Endodermal cell (in vitro differentiated cells): ENCODE measurements around the gene USP8. TPM values are rescaled to one million over a fixed set of nuclear protein-coding genes. Genes with fewer than 3 reads are reported as not detected.

Experiments used
- DNase-seq: peaks from one replicate; pipeline ENCODE4 v3.0.0-alpha.2; 2017
- H3K27ac ChIP-seq: 2 replicates; pipeline ENCODE4 v1.5.1; 2013; ENCODE audit warnings: mild to moderate bottlenecking, low read depth, low read length, moderate library complexity
- H3K27me3 ChIP-seq: 2 replicates; pipeline ENCODE4 v1.6.1; 2013; ENCODE audit warnings: mild to moderate bottlenecking, low read length, moderate library complexity; ENCODE audit not compliant: insufficient read depth, control insufficient read depth, poor library complexity, severe bottlenecking
- H3K36me3 ChIP-seq: 2 replicates; pipeline ENCODE4 v1.7.0; 2013; ENCODE audit warnings: mild to moderate bottlenecking, low read length, moderate library complexity; ENCODE audit not compliant: control insufficient read depth, insufficient read depth
- H3K4me1 ChIP-seq: one replicate; pipeline ENCODE4 v1.7.0; 2013; ENCODE audit warnings: low read length; ENCODE audit not compliant: control insufficient read depth, insufficient read depth
- H3K4me3 ChIP-seq: 2 replicates; pipeline ENCODE4 v1.5.1; 2013; ENCODE audit warnings: mild to moderate bottlenecking, low read length, moderate library complexity
- H3K9ac ChIP-seq: 2 replicates; pipeline ENCODE4 v1.6.1; 2013; ENCODE audit warnings: mild to moderate bottlenecking, low read length, moderate library complexity; ENCODE audit not compliant: poor library complexity, severe bottlenecking; ENCODE audit errors: extremely low read depth
- H3K9me3 ChIP-seq: 2 replicates; pipeline ENCODE4 v1.6.1; 2013; ENCODE audit warnings: mild to moderate bottlenecking, low read length, moderate library complexity; ENCODE audit not compliant: control insufficient read depth
- H3K27ac Mint-ChIP-seq: 2 replicates; pipeline ENCODE4 v1.8.0; 2020; ENCODE audit warnings: mixed read lengths
- H3K27me3 Mint-ChIP-seq: 2 replicates; pipeline ENCODE4 v1.8.0; 2021; ENCODE audit warnings: mild to moderate bottlenecking, mixed read lengths; ENCODE audit not compliant: insufficient read depth
- H3K36me3 Mint-ChIP-seq: 2 replicates; pipeline ENCODE4 v1.8.0; 2020; ENCODE audit warnings: low read depth, mixed read lengths
- H3K4me1 Mint-ChIP-seq: 2 replicates; pipeline ENCODE4 v1.8.0; 2020; ENCODE audit warnings: mixed read lengths
- H3K4me3 Mint-ChIP-seq: 2 replicates; pipeline ENCODE4 v1.8.0; 2020; ENCODE audit warnings: mild to moderate bottlenecking, moderate library complexity, mixed read lengths
- H3K9me3 Mint-ChIP-seq: 2 replicates; pipeline ENCODE4 v1.8.0; 2020; ENCODE audit warnings: mild to moderate bottlenecking, mixed read lengths
- CTCF ChIP-seq: fragments of 200-600 bp; sonication (generic); conservative IDR thresholded peaks from 2 replicates; pipeline ENCODE4 v1.5.0; 2021; ENCODE audit warnings: antibody characterized with exemption, mild to moderate bottlenecking
- WGBS, 2 experiments: methylation state at CpG; one replicate each; pipeline versions ENCODE4 v1.1.5 to v1.1.7; 2013; ENCODE audit warnings: missing lambda C conversion rate in 2 of 2, mixed read lengths in 1 of 2; ENCODE audit not compliant: insufficient coverage in 1 of 2, insufficient read length in 1 of 2; 5-methylcytosine and 5-hydroxymethylcytosine counted together
- total RNA-seq, 2 donors: library from RNA; stranded (reverse); fragmentation: NEBNext Ultra II Directional in 1 of 2; extraction: Animal tissue kit (Norgen Biotek cat#: 25700) in 1 of 2; gene quantifications; 2 replicates in 1 of 2; 3 replicates in 1 of 2; pipeline ENCODE4 v1.2.1, GENCODE V29; 2021

USP8 gene
- total RNA-seq, 2 donors from 2014 or later, result 71.1 to 74.3 TPM

DNA sequence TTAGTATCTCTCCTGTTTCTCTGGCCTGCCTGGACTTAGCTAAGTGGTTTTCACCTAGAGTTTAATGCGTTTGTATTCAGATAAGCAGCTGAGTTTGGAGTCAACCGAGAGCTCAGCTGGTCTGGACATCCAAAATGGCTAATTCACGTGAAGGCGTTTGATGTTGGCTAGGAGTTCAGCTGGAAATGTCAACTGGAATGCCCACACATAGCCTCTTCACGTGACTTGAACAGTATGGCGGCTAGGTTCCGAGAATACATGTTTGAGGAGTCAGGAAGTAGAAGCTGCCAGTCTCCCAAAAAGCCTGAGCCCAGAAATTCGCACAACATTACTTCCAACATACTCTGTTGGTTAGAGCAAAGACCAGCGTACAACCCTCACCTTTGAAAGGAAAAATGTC is 2.2 kb downstream of the USP8 start:
- Histone ChIP-seq H3K4me3 (peak overlapping the region; percentile 95), H3K27ac (no peak overlapping the region), H3K36me3 (peaks cover 11% of the 10 kb centered on the region), H3K9ac (no peak overlapping the region), H3K27me3 (no peaks in the 10 kb centered on the region), H3K9me3 (no peaks in the 10 kb centered on the region), H3K4me1 (no peaks in the 10 kb centered on the region)
- Mint-ChIP-seq H3K4me3 (peak overlapping the region; percentile 99), H3K9me3 (no peaks in the 10 kb centered on the region), H3K27ac (no peak overlapping the region), H3K36me3 (peaks cover 5% of the 10 kb centered on the region), H3K27me3 (no peaks in the 10 kb centered on the region), H3K4me1 (peaks cover 21% of the 10 kb centered on the region)
- 93 to 95% methylated on average over 8 to 9 of the region's 9 CpGs for WGBS, 2 experiments
- no peak for TF ChIP-seq CTCF
- DNase-seq, result no peak

GRCh38 chr15:50431204-50431603 is 7.0 kb downstream of the USP8 start:
- H3K4me3 Mint-ChIP-seq, result no peak overlapping the region
- Histone ChIP-seq H3K27ac (no peak overlapping the region), H3K4me1 (peaks cover 2% of the 10 kb centered on the region), H3K9ac (no peak overlapping the region), H3K9me3 (no peaks in the 10 kb centered on the region), H3K36me3 (peaks cover 26% of the 10 kb centered on the region), H3K4me3 (peak overlapping the region; percentile 57), H3K27me3 (no peaks in the 10 kb centered on the region)
- H3K4me1 Mint-ChIP-seq, result peaks cover 29% of the 10 kb centered on the region
- no peak for DNase-seq
- H3K27me3 Mint-ChIP-seq, result no peaks in the 10 kb centered on the region
- no peaks in the 10 kb centered on the region for H3K9me3 Mint-ChIP-seq
- whole genome bisulfite sequencing, 2 experiments, result 92% methylated on average over 1 of the region's 1 CpG; no CpG with 5 or more reads in 1 of the 2 experiments
- TF ChIP-seq CTCF, result no peak
- no peak overlapping the region for H3K27ac Mint-ChIP-seq
- H3K36me3 Mint-ChIP-seq, result peaks cover 34% of the 10 kb centered on the region

GRCh38 chr15:50432230-50432629 is 8.0 kb downstream of the USP8 start:
- 91 to 100% methylated on average over 2 of the region's 2 CpGs for WGBS, 2 experiments
- TF ChIP-seq CTCF, result no peak
- Histone ChIP-seq H3K4me1 (peaks cover 2% of the 10 kb centered on the region), H3K9ac (no peak overlapping the region), H3K27ac (no peak overlapping the region), H3K4me3 (no peak overlapping the region), H3K36me3 (peaks cover 24% of the 10 kb centered on the region), H3K27me3 (no peaks in the 10 kb centered on the region), H3K9me3 (no peaks in the 10 kb centered on the region)
- no peaks in the 10 kb centered on the region for H3K9me3 Mint-ChIP-seq
- H3K27me3 Mint-ChIP-seq, result no peaks in the 10 kb centered on the region
- no peak for DNase-seq
- H3K4me1 Mint-ChIP-seq, result peaks cover 25% of the 10 kb centered on the region
- H3K36me3 Mint-ChIP-seq, result peaks cover 35% of the 10 kb centered on the region
- H3K27ac Mint-ChIP-seq, result no peak overlapping the region
- no peak overlapping the region for H3K4me3 Mint-ChIP-seq
